Left kidney (tissue), 2 donors: ENCODE results near the gene FEM1C. TPM values are rescaled to one million over a fixed set of nuclear protein-coding genes. Genes with fewer than 3 reads are reported as not detected.

Source experiments
- DNase-seq: peaks from one replicate; pipeline ENCODE4 v3.0.0-alpha.2; 2013
- polyA plus RNA-seq: library from polyadenylated mRNA; unstranded; fragments of 120-200 nt; gene quantifications from one replicate; pipeline ENCODE4 v1.2.1, GENCODE V29; 2013; ENCODE audit not compliant: insufficient read length

FEM1C gene
- polyA plus RNA-seq, 1 donor, result 24.6 TPM

- DNase-seq, result no peak
Observed at GRCh38 chr5:115524199-115524847, 20.3 kb downstream of the FEM1C start.

GRCh38 chr5:115522832-115523403 is 21.7 kb downstream of the FEM1C start:
- DNase-seq, result no peak

GRCh38 chr5:115520191-115520590 is 24.4 kb downstream of the FEM1C start:
- no peak for DNase-seq

DNA sequence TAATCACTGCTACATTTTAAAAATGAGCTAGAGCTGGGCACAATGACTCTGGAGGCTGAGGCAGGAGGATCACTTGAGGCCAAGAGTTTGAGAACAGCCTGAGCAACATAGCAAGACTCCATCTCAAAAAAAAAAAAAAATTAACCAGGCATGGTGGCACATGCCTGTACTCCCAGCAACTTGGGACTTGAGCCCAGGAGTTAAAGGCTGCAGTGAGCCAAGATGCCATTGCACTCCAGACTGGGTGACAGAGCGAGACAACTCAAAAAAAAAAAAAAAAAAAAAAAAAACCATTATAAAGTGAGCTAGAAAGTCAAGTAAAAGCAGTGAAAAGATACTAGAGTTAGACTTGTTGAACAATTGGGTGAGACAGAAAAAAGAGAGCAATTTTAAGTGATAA is 28.2 kb downstream of the FEM1C start:
- DNase-seq, result no peak

GRCh38 chr5:115514220-115514619 is 30.4 kb downstream of the FEM1C start:
- no peak for DNase-seq

DNA sequence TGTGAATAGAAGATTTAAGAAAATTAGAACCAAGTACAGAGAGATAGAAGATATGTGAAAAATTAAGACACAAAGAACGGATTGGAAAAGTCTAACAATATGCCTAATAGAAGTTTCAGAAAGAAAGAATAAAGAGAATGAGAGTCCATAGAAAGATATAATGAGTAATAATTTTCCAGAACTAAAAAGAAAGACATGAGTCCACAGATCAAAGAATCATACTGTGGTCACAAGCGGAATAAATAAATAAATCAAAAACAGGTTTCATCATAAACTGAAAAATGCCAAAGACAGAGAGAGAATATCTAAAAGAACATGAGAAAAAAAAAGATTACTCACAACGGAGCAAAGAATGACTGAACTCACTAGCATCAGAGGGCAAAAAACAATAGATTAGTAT is 32.9 kb downstream of the FEM1C start:
- DNase-seq, result no peak

- no peak for DNase-seq
Observed at GRCh38 chr5:115510145-115510645, 34.4 kb downstream of the FEM1C start.

GRCh38 chr5:115509547-115509946 is 35.0 kb downstream of the FEM1C start:
- no peak for DNase-seq

DNA sequence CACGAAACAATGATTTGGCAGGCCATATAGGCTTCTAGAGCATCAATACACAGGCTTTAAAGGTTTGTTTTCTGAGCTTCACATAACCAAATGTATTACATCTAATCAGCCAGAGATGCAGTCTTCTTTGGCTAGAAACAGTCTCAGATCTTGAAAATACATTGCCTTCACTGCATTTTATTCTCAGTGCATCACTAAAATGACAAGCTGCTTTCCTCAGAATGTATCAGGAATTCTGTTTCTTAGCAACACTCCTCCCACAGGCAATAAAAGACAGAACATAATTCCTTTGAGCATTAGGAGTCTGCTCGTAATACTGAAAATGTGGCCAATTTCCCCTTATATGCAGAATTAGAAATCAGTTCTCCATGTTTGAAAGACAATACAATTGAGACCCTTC is 36.9 kb downstream of the FEM1C start:
- DNase-seq, result peak; percentile 20

DNA sequence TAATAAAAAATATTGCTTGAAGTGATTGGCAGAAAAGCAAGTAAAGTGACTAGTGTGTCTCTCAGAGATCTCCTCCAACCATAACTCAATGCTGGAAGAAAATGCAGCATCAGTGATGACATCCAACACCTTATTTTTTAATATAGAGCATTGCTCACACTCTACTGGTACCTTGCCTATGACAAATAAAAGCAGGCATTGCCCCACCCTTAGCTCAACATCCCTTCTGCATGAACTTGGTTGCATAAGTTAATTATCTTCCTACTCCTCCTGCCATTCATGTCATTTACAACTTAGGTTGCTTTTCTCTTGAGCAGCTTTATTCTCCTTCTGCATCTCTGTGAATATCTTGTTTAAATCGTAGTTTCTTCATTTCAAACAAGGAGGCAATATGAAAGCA is 41.2 kb downstream of the FEM1C start:
- DNase-seq, result no peak

- no peak for DNase-seq
Observed at GRCh38 chr5:115501464-115502210, 42.9 kb downstream of the FEM1C start.

GRCh38 chr5:115500225-115500624 is 44.4 kb downstream of the FEM1C start:
- DNase-seq, result no peak

GRCh38 chr5:115496936-115497576 is 47.5 kb downstream of the FEM1C start:
- DNase-seq, result no peak

GRCh38 chr5:115494570-115495289 is 49.8 kb downstream of the FEM1C start:
- no peak for DNase-seq

DNA sequence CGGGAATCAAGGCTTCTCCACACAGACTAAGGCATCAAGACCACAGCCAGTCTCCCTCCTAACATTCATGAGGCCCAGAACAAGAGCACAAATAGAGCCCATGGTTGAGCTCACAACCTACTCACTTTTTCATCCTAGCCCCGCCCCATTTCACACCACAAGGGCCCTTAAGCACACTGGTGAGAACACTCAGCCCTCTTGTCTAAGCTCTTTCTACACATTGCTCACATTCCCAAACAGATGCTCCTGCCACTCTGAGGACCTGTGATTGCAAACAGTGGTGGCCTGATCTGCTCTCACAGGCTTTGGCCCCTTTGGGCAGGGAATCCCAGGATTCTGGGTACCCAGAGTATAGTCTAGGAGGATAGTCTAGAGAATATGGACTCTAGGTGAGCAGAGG is 54.0 kb downstream of the FEM1C start:
- no peak for DNase-seq

DNA sequence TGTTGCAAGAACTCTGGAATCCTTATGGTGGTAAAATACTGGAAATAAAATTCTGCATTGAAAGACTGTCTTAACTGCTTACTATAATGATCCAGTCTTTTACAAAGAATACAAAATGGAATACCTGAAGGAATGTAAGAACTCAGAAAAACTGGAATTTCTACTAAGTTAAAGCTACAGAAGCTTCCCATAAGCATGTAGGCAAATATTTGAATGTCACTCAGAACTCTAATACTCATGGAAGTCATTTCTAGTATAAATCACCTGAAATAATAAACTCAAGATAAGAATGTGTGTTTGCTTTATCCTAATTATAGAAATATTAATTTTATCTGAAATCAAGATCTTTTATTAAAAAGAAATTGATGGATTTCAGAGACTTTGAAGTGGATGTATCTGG is 54.8 kb downstream of the FEM1C start:
- no peak for DNase-seq

DNA sequence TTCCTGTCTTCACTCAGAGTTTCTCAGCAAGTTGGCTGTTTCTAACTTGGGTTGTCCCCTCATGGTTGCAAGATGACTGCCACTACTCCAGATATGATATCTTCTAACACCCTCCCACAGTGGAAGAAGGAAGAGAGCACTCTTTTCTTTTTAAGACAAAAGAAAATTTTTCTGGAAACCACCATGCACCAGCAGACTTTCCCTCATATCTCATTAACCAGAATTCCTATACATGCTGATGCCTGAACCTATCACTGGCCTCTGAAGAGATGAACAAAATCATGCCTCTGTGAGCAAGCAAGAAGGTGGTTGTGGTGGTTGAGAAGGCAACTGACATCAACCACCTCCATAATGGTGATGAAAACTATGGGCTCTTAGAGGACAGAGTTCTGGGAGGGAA is 56.8 kb downstream of the FEM1C start:
- no peak for DNase-seq

GRCh38 chr5:115487168-115487567 is 57.4 kb downstream of the FEM1C start:
- no peak for DNase-seq

DNA sequence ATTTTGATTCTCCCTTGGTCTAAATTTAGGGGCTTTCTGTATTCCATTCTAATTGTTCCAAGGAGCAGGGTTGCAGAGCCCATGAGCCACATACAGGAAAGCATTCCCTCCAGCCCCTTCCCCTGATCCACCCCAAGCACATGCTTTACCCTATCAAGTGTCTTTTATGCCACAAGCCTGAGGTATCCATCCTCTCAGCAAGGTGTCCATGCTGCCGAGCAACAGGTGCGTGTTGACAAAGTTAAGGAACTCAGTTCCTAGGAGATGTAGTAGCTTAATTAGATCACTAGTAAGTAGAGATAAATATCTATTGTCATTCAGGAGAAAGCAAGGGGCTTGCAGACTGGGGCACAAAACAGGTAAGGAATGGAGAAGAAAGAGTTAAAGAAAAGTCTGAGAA is 57.8 kb downstream of the FEM1C start:
- DNase-seq, result no peak

DNA sequence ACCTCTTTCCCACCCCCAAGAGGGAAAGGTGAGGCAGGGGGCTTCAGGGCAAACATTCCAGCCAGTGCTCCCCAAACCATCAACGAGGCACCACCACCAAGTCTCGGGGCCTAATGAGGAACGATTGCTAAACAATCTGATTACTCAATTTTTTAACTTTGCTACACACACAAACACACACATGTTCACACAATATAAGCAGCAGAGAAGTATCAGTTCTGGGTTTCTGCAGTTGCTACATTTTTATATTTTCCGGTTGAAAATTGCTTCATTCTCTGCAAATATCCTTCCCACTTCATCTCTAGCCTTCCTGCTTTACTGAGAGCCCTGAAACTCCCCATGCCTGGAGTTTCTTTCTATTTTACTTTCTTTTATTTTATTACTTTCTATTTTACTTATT is 60.2 kb downstream of the FEM1C start:
- no peak for DNase-seq

DNA sequence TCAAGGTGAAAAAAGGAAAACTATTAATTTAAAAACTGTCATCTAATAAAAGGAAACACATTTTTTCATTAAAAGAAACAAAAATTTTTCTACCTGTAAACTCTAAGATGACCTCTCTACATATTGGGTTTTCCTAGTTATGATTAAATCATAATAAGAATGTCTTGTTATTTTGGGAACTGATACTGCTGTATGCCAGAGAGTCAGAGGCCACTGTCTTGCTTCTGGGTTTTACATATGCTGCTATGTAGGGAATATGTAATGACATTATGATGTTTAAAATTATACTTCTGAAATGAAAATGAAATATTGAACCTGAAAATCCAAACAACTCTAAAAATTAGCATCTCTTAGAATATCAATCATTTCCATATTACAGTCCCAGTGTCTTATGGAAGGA is 63.7 kb downstream of the FEM1C start:
- no peak for DNase-seq

DNA sequence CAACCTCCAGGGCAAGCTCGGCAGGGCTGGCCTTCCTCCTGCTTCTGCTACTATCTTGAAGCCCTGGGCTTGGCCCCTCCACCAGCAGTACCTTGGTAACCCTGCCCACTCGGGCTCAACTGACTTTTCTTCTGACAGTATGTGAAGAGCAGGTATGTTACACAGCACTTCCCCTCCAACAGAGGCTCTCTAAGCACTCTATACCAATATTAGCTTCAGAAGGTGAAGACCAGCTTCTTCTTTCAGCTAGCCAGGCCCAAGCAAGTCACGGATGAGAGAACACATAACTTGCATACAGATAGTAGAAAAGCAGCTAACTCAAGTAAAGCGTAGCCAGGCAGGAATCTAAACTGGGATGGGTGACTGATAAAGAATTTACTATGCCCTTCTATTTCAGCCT is 64.3 kb downstream of the FEM1C start:
- no peak for DNase-seq
